ENCODE measurements around the gene DPM3.

Gene DPM3

DNA sequence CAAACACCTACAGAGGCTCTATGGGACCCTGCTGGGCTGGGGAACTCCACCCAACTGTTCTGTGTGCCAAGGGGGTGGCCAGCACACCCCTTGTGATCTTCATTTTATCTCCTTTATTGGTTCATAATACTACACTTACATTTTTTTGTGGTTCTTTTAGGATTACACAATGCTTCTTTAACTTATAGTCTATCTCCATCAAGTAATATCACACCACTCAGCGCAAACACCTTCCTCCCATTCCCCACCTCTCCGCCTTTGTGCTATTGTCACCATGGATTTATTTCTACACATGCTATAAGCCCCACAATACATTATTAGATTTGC is 45.7 kb downstream of the DPM3 start:
- TF ChIP-seq, protein P1, sequence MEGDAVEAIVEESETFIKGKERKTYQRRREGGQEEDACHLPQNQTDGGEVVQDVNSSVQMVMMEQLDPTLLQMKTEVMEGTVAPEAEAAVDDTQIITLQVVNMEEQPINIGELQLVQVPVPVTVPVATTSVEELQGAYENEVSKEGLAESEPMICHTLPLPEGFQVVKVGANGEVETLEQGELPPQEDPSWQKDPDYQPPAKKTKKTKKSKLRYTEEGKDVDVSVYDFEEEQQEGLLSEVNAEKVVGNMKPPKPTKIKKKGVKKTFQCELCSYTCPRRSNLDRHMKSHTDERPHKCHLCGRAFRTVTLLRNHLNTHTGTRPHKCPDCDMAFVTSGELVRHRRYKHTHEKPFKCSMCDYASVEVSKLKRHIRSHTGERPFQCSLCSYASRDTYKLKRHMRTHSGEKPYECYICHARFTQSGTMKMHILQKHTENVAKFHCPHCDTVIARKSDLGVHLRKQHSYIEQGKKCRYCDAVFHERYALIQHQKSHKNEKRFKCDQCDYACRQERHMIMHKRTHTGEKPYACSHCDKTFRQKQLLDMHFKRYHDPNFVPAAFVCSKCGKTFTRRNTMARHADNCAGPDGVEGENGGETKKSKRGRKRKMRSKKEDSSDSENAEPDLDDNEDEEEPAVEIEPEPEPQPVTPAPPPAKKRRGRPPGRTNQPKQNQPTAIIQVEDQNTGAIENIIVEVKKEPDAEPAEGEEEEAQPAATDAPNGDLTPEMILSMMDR (conservative IDR thresholded peaks at IDR 0.05; ENCODE audit: low read length), result no peak
- no peak overlapping the region for H3K4me3 ChIP-seq (ENCODE audit: low read length)
- no peak for DNase-seq (ENCODE audit: low read depth)

DNA sequence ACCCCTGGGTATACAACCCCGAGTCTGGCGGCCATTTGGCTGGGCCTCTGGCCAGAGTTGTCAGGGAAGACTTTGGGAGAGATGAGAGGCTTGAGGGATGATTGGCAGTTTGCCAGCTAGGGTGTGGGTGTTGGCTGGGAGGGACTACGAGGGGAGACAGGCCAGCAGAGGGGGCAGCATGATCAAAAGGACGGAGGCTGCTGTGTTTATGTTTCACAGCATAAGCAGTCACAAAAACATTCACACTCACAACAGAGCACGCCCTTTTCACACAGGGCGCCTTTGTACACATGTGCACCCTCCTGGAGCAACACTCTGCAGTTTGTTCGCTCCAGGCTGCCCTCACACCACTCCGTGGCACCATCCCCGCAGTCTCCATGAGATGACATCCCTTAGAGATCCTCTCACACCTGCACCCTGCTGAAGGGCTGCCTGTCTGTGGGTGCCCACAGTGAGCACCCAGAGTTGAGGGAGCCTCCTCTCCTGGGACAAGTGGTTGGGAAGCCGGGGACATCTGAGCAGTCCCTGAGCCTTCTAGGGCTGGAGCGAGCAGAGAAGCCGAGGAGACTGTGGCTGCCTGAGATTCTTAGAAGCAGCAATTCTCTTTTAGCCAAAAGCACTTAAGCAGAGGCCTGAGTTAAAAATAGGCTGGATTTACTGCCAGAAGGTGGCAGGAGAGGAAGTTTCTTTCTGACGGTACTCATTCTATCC is 46.3 kb downstream of the DPM3 start:
- DNase-seq (ENCODE audit: low read depth), result peak; percentile 41
- TF ChIP-seq, protein P1 (conservative IDR thresholded peaks at IDR 0.05; ENCODE audit: low read length), result peak; percentile 55
- H3K4me3 ChIP-seq (ENCODE audit: low read length), result no peak overlapping the region

DNA sequence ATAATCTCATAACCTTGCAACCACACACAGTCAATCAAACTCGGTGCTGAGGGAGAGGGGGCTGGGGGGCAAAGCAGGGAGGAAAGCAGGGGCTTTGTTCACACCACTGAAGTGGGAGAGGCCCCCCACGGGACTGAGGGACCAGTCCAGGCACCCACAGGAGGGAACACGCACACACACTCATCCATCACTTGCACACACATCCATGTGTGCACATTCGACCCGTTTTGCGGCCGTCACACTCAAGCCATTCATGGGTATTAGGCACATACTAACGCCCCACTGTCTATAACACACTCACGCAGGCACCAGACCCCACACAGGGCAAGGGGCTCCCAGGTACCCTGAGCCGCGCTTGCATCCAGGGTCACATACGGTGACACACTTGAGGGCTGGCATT is 47.7 kb downstream of the DPM3 start:
- no peak overlapping the region for H3K4me3 ChIP-seq (ENCODE audit: low read length)
- TF ChIP-seq, protein P1 (conservative IDR thresholded peaks at IDR 0.05; ENCODE audit: low read length), result no peak
- DNase-seq (ENCODE audit: low read depth), result no peak

DNA sequence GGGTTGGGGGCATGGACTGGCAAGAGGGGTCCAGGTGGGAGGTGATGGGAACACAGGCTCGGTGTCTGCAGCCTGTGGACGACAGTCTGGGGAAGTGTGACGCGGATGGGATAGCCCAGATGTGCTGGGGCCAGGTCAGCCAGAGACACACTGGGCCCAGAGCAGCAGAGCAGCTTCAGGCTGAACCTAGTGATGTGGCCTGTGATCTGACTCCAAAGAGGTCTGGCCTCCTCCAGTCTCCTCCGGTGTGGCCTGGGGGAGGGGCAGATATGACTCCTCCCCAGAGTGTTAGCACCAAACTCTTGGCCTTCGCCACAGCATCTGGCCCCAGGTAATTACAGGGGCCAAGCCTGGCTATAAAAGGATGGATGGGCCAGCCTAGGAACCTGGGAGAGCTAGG is 48.2 kb downstream of the DPM3 start:
- no peak for DNase-seq (ENCODE audit: low read depth)
- TF ChIP-seq, protein P1 (conservative IDR thresholded peaks at IDR 0.05; ENCODE audit: low read length), result no peak

DNA sequence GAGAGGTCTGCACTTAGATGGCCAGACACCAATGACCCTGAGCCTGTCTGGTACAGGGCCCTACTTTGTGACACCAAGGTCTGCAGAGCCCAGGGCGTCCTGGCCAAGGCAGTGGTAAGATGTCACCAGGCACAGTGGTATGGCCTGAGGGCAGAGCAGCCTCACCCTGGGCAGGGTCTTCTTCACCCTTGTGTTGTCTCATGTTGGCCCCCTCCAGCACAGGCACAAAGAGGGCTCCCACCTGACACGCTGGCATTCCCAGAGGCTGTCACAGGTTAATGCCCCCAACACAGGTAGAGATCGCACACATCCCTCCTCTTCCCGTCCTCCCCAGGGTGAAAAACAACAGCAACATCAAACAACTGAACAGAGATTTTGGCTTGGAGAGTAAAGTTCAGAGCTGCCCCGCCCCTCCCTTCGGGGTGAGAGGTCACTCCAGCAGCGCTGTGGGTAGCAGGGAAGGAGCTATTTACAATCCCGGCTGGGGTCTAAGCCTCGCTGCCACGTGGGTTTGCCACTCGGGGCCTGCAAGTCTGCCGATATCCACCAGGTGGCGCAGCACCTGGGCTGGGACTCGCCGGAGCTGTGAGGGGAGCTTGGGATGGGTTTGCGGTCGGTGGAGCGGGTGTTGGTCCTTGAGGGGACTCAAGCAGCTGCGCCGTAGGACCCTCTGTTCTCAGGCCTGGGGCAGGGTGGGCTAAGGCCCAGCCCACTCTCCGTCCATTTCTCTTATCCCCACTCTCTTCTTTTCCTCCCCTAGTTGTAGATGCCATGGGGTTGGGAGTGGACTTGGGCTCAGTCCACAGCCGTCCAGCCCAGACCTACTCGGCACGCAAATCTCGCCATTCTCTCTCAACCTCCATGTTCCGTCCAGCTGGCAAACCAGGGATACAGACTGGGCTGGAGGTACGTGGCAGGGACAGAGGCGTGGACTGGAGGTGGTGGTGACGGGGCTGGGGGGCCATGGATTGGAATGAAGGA is 49.0 kb downstream of the DPM3 start:
- H3K4me3 ChIP-seq (ENCODE audit: low read length), result no peak overlapping the region; the same call in 1 of the 2 replicates
- peak; percentile 38 for DNase-seq (ENCODE audit: low read depth)
- TF ChIP-seq, protein P1 (conservative IDR thresholded peaks at IDR 0.05; ENCODE audit: low read length), result peak; percentile 89

More for the DNA sequence above, 48.2 kb downstream of the DPM3 start:
- H3K4me3 ChIP-seq (ENCODE audit: low read length), result no peak overlapping the region
